OCI-LY1 (cell line): Measurements from ENCODE around the gene TMEM201.

Experiments
- H2AFZ ChIP-seq: fragments of 200-600 bp; sonication (generic), shearing (Covaris generic); 2 replicates; pipeline ENCODE4 v1.6.0; 2014; ENCODE audit warnings: antibody characterized with exemption, mild to moderate bottlenecking, low read length
- H3F3A ChIP-seq: fragments of 200-600 bp; sonication (generic), shearing (Covaris generic); 2 replicates; pipeline ENCODE4 v1.6.0; 2014; ENCODE audit warnings: mild to moderate bottlenecking, antibody characterized with exemption, low read length, moderate library complexity; ENCODE audit not compliant: insufficient read depth
- H3K27ac ChIP-seq: fragments of 200-600 bp; sonication (generic); 2 replicates; pipeline ENCODE4 v1.5.1; 2014; ENCODE audit warnings: low read length, mixed run types, mild to moderate bottlenecking, low read depth; ENCODE audit not compliant: poor library complexity, severe bottlenecking
- H3K27me3 ChIP-seq: fragments of 200-600 bp; sonication (generic); 2 replicates; pipeline ENCODE4 v1.6.0; 2014; ENCODE audit warnings: antibody characterized with exemption, mild to moderate bottlenecking, low read length, moderate library complexity; ENCODE audit not compliant: insufficient read depth
- H3K36me3 ChIP-seq: fragments of 200-600 bp; sonication (generic); 2 replicates; pipeline ENCODE4 v1.6.1; 2014; ENCODE audit warnings: mild to moderate bottlenecking, antibody characterized with exemption, low read length, moderate library complexity, mixed read lengths; ENCODE audit not compliant: insufficient read depth
- H3K4me1 ChIP-seq: fragments of 200-600 bp; sonication (generic); 2 replicates; pipeline ENCODE4 v1.5.1; 2014; ENCODE audit warnings: mild to moderate bottlenecking, low read length, moderate library complexity; ENCODE audit not compliant: insufficient read depth, severe bottlenecking
- H3K4me2 ChIP-seq: fragments of 200-600 bp; sonication (generic), shearing (Covaris generic); 2 replicates; pipeline ENCODE4 v1.6.1; 2014; ENCODE audit warnings: low read length
- H3K4me3 ChIP-seq: fragments of 200-600 bp; sonication (generic); 2 replicates; pipeline ENCODE4 v1.5.1; 2014; ENCODE audit warnings: low read length, low read depth, mild to moderate bottlenecking, mixed read lengths; ENCODE audit not compliant: poor library complexity, severe bottlenecking
- H3K79me2 ChIP-seq: fragments of 200-600 bp; shearing (Covaris generic); 2 replicates; pipeline ENCODE4 v1.6.1; 2016; ENCODE audit warnings: mixed run types, low read length, mixed read lengths; ENCODE audit not compliant: insufficient read depth
- H3K9ac ChIP-seq: fragments of 200-600 bp; sonication (generic), shearing (Covaris generic); 2 replicates; pipeline ENCODE4 v1.6.1; 2014; ENCODE audit warnings: mild to moderate bottlenecking, low read length, mixed read lengths
- H3K9me2 ChIP-seq: fragments of 200-600 bp; sonication (generic), shearing (Covaris generic); 2 replicates; pipeline ENCODE4 v1.6.1; 2014; ENCODE audit warnings: low read depth, mild to moderate bottlenecking, low read length, mixed read lengths
- H3K9me3 ChIP-seq: fragments of 200-600 bp; shearing (Covaris generic); 2 replicates; pipeline ENCODE4 v1.6.1; 2014; ENCODE audit warnings: low read length, mixed read lengths
- H4K20me1 ChIP-seq: fragments of 200-600 bp; sonication (generic), shearing (Covaris generic); 2 replicates; pipeline ENCODE4 v1.6.0; 2016; ENCODE audit warnings: mild to moderate bottlenecking, low read length; ENCODE audit not compliant: insufficient read depth
- EZH2 ChIP-seq: fragments of 200-600 bp; sonication (generic), shearing (Covaris generic); IDR thresholded peaks from 2 replicates; pipeline ENCODE4 v1.8.0; 2017; ENCODE audit warnings: borderline replicate concordance, mixed run types, mild to moderate bottlenecking, antibody characterized with exemption, low read length, moderate library complexity, mixed read lengths
- TF ChIP-seq, protein P1 (sequence below): fragments of 200-600 bp; sonication (generic), shearing (Covaris generic); IDR thresholded peaks from 2 replicates; pipeline ENCODE4 v1.5.1; 2017; ENCODE audit warnings: mild to moderate bottlenecking, antibody characterized with exemption, low read length, moderate library complexity, mixed read lengths

TMEM201 gene

DNA sequence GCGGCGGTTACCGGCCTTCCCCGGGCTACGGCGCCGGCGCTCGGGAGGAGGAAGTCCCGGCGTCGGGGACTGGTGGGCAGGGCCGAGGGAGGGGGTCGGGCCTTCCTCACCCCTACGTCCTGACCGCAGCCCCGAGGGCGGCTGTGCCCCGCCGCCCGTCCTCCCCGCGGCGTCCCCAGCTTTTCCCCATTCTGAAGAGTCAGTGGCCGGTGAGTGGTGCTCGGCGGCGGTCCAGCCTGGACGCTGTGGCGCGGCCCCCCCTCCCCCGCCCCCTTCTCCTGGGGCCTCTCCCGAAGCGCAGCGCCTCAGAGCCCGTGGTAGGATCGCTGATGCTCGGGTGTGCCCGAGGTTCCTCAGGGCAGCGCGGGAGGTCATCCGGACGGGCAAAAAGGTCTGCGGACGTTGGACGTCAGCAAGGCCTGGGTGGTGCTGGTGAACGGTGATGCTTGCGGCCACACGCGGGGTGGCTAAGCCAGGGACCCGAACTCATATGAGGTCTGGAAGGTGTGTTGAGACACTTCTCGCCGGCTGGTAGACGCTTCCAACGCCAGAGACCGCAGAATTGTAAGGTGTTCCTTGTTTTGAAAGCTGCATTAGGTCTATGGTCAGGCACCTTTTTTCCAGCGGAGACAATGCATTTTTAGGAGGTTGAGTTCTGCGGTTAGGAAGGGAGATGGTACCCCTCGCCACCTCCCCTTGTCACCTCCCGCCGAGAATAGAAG, 48.7 kb upstream of the TMEM201 start:
- Histone ChIP-seq H3F3A (0 out of 2 replicates have a peak, but pooled peaks cover 3% of the 10 kb centered on the region), H3K27me3 (no peaks in the 10 kb centered on the region), H3K4me1 (peaks cover 61% of the 10 kb centered on the region), H2AFZ (no peak overlapping the region), H3K4me2 (peak overlapping the region; percentile 79), H3K4me3 (peak overlapping the region; percentile 91), H3K9ac (peak overlapping the region; percentile 92), H3K79me2 (peaks cover 53% of the 10 kb centered on the region), H3K27ac (peak overlapping the region; percentile 77), H3K36me3 (peaks cover 28% of the 10 kb centered on the region), H3K9me2 (no peaks in the 10 kb centered on the region), H4K20me1 (no peaks in the 10 kb centered on the region), H3K9me3 (no peaks in the 10 kb centered on the region)
- TF ChIP-seq, protein P1, sequence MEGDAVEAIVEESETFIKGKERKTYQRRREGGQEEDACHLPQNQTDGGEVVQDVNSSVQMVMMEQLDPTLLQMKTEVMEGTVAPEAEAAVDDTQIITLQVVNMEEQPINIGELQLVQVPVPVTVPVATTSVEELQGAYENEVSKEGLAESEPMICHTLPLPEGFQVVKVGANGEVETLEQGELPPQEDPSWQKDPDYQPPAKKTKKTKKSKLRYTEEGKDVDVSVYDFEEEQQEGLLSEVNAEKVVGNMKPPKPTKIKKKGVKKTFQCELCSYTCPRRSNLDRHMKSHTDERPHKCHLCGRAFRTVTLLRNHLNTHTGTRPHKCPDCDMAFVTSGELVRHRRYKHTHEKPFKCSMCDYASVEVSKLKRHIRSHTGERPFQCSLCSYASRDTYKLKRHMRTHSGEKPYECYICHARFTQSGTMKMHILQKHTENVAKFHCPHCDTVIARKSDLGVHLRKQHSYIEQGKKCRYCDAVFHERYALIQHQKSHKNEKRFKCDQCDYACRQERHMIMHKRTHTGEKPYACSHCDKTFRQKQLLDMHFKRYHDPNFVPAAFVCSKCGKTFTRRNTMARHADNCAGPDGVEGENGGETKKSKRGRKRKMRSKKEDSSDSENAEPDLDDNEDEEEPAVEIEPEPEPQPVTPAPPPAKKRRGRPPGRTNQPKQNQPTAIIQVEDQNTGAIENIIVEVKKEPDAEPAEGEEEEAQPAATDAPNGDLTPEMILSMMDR: no peak
- no peak for TF ChIP-seq EZH2

DNA sequence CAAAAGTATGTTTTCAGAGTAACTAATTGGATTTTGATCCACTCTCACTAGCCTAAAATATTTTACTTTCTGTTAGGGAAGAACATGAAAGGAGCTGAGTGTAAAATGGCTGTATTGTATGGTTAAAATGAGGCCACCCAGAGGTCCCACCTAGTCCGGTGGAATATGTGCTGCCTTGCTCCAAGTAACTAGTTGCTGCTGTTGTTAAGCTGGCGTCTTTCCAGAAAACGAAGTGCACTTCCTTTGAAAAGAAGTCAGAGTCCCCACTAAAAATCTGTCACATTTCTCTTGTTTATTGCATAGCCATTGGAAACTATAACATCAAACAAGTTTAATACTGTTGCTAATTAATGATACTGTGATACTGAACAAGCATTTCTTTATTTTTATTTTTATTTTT, 46.3 kb upstream of the TMEM201 start:
- no peaks in the 10 kb centered on the region for H3K9me2 ChIP-seq
- H3K4me1 ChIP-seq: peaks cover 78% of the 10 kb centered on the region
- H4K20me1 ChIP-seq: no peaks in the 10 kb centered on the region
- peak overlapping the region; percentile 40; the same call in 1 of the 2 replicates for H3K9ac ChIP-seq
- H3K27me3 ChIP-seq: no peaks in the 10 kb centered on the region
- no peak for TF ChIP-seq EZH2
- TF ChIP-seq, protein P1: no peak
- no peak overlapping the region for H2AFZ ChIP-seq
- peaks cover 75% of the 10 kb centered on the region for H3K79me2 ChIP-seq
- H3K4me3 ChIP-seq: peak overlapping the region; percentile 91
- H3K36me3 ChIP-seq: peaks cover 31% of the 10 kb centered on the region
- H3F3A ChIP-seq: 0 out of 2 replicates have a peak, but pooled peaks cover 3% of the 10 kb centered on the region
- peak overlapping the region; percentile 79 for H3K4me2 ChIP-seq
- H3K9me3 ChIP-seq: no peaks in the 10 kb centered on the region
- H3K27ac ChIP-seq: peak overlapping the region; percentile 77

DNA sequence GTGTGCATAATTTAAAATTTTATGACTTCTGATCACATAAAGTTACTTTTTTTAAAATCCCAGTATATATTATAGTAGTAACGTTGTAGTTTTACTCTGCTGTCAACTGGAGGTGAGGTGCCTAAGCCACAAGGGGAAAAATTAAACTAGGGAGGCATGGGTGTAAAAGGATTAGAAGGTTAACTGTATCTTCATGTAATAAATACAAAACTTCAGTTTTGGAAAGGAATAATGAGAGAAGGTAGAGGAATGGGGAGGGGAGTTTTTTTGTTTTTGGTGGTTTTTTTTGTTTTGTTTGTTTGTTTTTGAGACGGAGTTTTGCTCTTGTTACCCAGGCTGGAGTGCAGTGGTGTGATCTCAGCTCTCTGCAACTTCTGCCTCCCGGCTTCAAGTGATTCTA, 43.8 kb upstream of the TMEM201 start:
- H4K20me1 ChIP-seq: no peaks in the 10 kb centered on the region
- H3K9me2 ChIP-seq: no peaks in the 10 kb centered on the region
- TF ChIP-seq EZH2: no peak
- H3K4me3 ChIP-seq: no peak overlapping the region
- H3K9me3 ChIP-seq: no peaks in the 10 kb centered on the region
- peak overlapping the region; percentile 37 for H3K27ac ChIP-seq
- H3K4me1 ChIP-seq: peaks cover 84% of the 10 kb centered on the region
- no peak overlapping the region for H3K9ac ChIP-seq
- no peaks in the 10 kb centered on the region for H3K27me3 ChIP-seq
- H3F3A ChIP-seq: no peaks in the 10 kb centered on the region
- peaks cover 96% of the 10 kb centered on the region for H3K79me2 ChIP-seq
- peak overlapping the region; percentile 3 for H3K4me2 ChIP-seq
- peaks cover 54% of the 10 kb centered on the region for H3K36me3 ChIP-seq
- no peak overlapping the region for H2AFZ ChIP-seq
